Fibroblast of lung (primary cell): ENCODE results near the gene RRAS. TPM values are rescaled to one million over a fixed set of nuclear protein-coding genes. Genes with fewer than 3 reads are reported as not detected.

Experiments used
- DNase-seq, 2 donors: peaks; one replicate each; pipeline versions ENCODE4 v3.0.0 to v3.0.0-alpha.2; 2010; ENCODE audit warnings: low read depth in 2 of 2
- H2AFZ ChIP-seq: 2 replicates; pipeline ENCODE4 v1.5.1; 2012; ENCODE audit warnings: low read length, control low read depth, inconsistent platforms
- H3K27ac ChIP-seq: 2 replicates; pipeline ENCODE4 v1.5.1; 2011; ENCODE audit warnings: low read length, control low read depth; ENCODE audit not compliant: insufficient read depth
- H3K27me3 ChIP-seq: 2 replicates; pipeline ENCODE4 v1.5.1; 2011; ENCODE audit warnings: mild to moderate bottlenecking, low read length; ENCODE audit not compliant: control insufficient read depth, insufficient read depth
- H3K36me3 ChIP-seq: 2 replicates; pipeline ENCODE4 v1.5.1; 2011; ENCODE audit warnings: low read length; ENCODE audit not compliant: control insufficient read depth, insufficient read depth
- H3K4me1 ChIP-seq: 2 replicates; pipeline ENCODE4 v1.5.1; 2011; ENCODE audit warnings: low read length; ENCODE audit not compliant: control insufficient read depth, insufficient read depth; ENCODE audit errors: extremely low read depth
- H3K4me2 ChIP-seq: 2 replicates; pipeline ENCODE4 v1.5.1; 2011; ENCODE audit warnings: low read length, control low read depth; ENCODE audit not compliant: insufficient read depth; ENCODE audit errors: extremely low read depth
- H3K4me3 ChIP-seq, 4 experiments: fragments of 200-600 bp in 1 of 4; sonication (generic) in 1 of 4; replicated peaks in 1 of 4; 2 replicates each; pipeline ENCODE4 v1.5.1; 2011 to 2016; ENCODE audit warnings: low read length in 4 of 4, low read depth in 3 of 4, mild to moderate bottlenecking in 3 of 4, control low read depth in 2 of 4, inconsistent platforms in 1 of 4, mixed read lengths in 1 of 4; ENCODE audit not compliant: insufficient read depth in 1 of 4; ENCODE audit errors: control extremely low read depth in 1 of 4
- H3K79me2 ChIP-seq: 2 replicates; pipeline ENCODE4 v1.5.1; 2012; ENCODE audit warnings: mild to moderate bottlenecking, low read length, inconsistent platforms; ENCODE audit not compliant: control insufficient read depth, insufficient read depth
- H3K9ac ChIP-seq: 2 replicates; pipeline ENCODE4 v1.5.1; 2011; ENCODE audit warnings: mild to moderate bottlenecking, low read length, control low read depth; ENCODE audit not compliant: insufficient read depth
- H3K9me3 ChIP-seq: 2 replicates; pipeline ENCODE4 v1.5.1; 2012; ENCODE audit warnings: low read depth, low read length; ENCODE audit not compliant: control insufficient read depth, insufficient read depth
- H4K20me1 ChIP-seq: 2 replicates; pipeline ENCODE4 v1.5.1; 2011; ENCODE audit warnings: low read length; ENCODE audit not compliant: control insufficient read depth, insufficient read depth; ENCODE audit errors: extremely low read depth
- EZH2 ChIP-seq: IDR thresholded peaks from 2 replicates; pipeline ENCODE4 v1.5.1; 2012; ENCODE audit warnings: low read length, control low read depth, mild to moderate bottlenecking; ENCODE audit errors: missing control alignments
- polyA plus RNA-seq, 2 donors: library from polyadenylated mRNA; depleted of rRNA in 1 of 2; stranded (reverse) in 1 of 2; unstranded in 1 of 2; fragments of >200 nt; gene quantifications; 2 replicates each; pipeline ENCODE4 v1.2.1, GENCODE V29; 2011 to 2012; ENCODE audit warnings: missing spikeins in 1 of 2
- total RNA-seq: library from RNA; depleted of rRNA; stranded (reverse); fragments of >200 nt; gene quantifications from 2 replicates; pipeline ENCODE4 v1.2.1, GENCODE V29; 2014
- TF ChIP-seq, protein P1 (sequence below), 2 donors: IDR thresholded peaks in 1 of 2; conservative IDR thresholded peaks in 1 of 2; 1 replicate in 1 of 2; 2 replicates in 1 of 2; pipeline ENCODE4 v1.5.1; 2011 to 2012; ENCODE audit warnings: low read length in 2 of 2, control low read depth in 1 of 2, inconsistent platforms in 1 of 2, low read depth in 1 of 2, mild to moderate bottlenecking in 1 of 2

Gene RRAS
- total and polyA plus RNA-seq, 2 donors (not counting 1 experiment from before 2014, with no cell fraction given) = 60.1 to 129 TPM

DNA sequence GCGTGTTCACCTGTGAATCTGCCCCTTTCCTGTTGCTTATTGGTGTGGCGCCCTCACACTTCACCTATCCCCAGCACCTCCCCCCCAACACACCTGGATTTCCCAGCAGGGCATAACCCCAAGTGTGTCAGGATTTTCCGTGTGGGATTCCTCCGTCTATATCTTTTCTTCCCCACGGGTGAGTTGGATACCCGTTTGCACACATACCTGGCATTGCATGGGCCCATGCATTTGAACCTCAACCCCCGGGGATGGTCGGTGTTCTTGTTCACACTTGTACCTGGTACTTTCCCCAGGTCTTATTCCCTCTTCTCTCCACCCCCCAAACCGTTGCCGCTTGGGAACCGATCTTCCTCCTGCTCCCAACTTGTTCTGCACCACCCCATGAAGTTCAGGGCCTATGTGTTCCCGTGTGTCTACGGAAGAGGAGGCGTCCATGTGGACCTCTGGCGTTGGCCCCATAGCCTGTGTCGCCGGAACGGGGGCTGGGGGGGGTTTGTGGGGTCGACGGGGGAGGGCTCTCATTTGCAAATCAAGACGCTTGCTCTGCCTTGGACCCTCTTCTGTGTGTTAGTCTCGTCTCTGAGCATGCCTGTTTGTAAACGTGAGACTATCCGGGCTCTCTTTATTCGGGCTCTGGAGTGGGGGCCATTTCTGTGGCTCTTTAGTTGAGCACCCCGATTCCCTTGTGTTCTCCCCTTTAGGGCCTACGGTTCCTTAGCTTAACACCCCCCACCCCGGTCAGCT lies 47.3 kb downstream of the RRAS start:
- Histone ChIP-seq H3K79me2 (peaks cover 25% of the 10 kb centered on the region), H4K20me1 (no peaks in the 10 kb centered on the region), H3K27me3 (no peaks in the 10 kb centered on the region), H3K27ac (peak overlapping the region; percentile 54), H3K9ac (peak overlapping the region; percentile 50), H3K4me1 (peaks cover 6% of the 10 kb centered on the region), H3K4me2 (peak overlapping the region; percentile 96), H2AFZ (no peak overlapping the region), H3K36me3 (peaks cover 21% of the 10 kb centered on the region), H3K4me3 (peak overlapping the region; percentile 72 to 90 (median 84)), H3K9me3 (no peaks in the 10 kb centered on the region)
- TF ChIP-seq, protein P1, sequence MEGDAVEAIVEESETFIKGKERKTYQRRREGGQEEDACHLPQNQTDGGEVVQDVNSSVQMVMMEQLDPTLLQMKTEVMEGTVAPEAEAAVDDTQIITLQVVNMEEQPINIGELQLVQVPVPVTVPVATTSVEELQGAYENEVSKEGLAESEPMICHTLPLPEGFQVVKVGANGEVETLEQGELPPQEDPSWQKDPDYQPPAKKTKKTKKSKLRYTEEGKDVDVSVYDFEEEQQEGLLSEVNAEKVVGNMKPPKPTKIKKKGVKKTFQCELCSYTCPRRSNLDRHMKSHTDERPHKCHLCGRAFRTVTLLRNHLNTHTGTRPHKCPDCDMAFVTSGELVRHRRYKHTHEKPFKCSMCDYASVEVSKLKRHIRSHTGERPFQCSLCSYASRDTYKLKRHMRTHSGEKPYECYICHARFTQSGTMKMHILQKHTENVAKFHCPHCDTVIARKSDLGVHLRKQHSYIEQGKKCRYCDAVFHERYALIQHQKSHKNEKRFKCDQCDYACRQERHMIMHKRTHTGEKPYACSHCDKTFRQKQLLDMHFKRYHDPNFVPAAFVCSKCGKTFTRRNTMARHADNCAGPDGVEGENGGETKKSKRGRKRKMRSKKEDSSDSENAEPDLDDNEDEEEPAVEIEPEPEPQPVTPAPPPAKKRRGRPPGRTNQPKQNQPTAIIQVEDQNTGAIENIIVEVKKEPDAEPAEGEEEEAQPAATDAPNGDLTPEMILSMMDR (conservative IDR thresholded peaks at IDR 0.05 in 1 of 2, IDR thresholded peaks at IDR 0.05 in 1 of 2; ENCODE audit: low read depth in 1 of 2, low read length in 2 of 2) = no peak
- TF ChIP-seq EZH2 = no peak
- no peak for DNase-seq

DNA sequence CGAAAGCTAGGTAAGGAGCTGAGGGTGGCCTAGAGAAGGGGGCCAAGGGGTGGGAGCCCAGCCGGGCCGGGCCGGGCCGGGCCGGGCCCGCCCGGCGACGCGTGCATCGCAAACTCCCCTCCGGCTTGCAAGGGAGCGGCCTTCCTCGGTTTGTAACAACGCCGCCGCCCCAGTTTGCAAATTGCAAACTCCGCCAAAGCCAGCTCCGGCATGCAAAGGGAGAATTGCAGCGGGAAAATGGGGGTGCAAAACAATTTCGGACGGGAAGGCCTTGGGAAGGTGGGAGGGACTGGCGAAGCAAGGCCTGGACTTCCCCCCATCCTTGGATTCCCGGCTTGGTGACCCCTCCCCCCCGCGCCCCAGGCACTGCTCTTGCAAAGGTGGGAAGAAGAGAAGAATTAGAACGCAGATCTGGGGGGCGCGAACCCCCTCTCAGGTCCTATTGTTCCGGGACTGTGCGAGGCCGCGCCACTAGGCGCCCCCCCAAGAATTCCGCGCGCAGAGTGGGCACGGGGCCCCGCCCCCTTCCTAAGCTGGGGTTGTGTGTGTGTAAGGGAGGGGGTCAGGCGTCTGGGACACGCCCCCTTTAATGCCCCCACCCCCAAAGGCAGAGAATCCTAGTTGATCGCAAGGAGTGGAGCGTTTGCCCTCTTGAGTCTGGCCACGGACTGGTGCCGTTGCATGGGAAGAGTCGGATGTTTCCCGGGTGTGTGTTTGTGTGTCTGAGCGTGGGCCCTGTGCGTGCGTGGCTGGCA lies 48.0 kb downstream of the RRAS start:
- peak overlapping the region; percentile 50 for H3K9ac ChIP-seq
- H3K36me3 ChIP-seq = peaks cover 15% of the 10 kb centered on the region
- DNase-seq = peak; percentile 38 to 49
- no peaks in the 10 kb centered on the region for H3K27me3 ChIP-seq
- H3K4me1 ChIP-seq = peaks cover 6% of the 10 kb centered on the region
- H3K79me2 ChIP-seq = peaks cover 25% of the 10 kb centered on the region
- H4K20me1 ChIP-seq = no peaks in the 10 kb centered on the region
- H3K27ac ChIP-seq = peak overlapping the region; percentile 54
- no peaks in the 10 kb centered on the region for H3K9me3 ChIP-seq
- no peak for TF ChIP-seq EZH2
- no peak overlapping the region for H2AFZ ChIP-seq
- H3K4me2 ChIP-seq = peak overlapping the region; percentile 96
- peak overlapping the region; percentile 72 to 90 (median 84) for H3K4me3 ChIP-seq

DNA sequence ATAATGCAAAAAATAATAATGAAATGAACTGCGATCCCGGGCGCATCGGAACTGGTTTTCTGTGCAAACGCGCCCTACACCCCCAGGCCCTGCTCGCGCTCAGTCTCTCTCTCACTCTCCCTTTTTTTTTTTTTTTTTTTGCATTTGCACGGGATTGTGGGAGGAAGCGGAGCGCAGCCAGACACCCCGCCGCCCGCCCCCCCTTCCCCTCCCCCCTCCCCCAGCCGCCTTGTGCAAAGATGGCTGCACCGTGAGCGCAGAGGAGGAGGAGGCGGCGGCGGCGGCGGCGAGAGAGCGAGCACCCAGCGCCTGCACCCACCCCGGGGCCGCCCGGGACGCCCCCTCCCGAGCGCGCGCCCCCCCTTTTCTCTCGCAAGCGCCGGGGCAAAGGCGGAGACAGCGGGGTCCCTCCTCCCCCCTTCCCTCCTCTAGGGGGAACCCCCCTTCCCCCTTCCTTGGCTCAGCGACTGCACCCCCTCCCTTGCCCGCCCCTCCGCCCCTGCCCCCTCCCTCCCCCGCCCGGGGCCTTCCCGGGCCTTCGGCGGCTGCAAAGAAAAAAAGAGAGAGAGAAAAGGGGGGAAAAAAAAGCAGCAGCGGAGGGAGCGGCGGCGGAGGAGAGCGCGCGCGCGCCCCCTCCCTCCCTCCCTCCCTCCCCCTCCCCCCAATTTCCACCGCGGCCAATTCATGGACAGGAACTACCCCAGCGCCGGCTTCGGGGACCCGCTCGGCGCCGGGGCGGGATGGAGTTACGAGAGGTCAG lies 48.8 kb downstream of the RRAS start, which contains the start of gene PRR12:
TSS of gene PRR12 (plus strand) at position 212 of the 760 bp plus-strand sequence. CDS start at position 685, 473 bp downstream.
- H3K36me3 ChIP-seq = peaks cover 11% of the 10 kb centered on the region
- H3K4me2 ChIP-seq = peak within 1 kb of the TSS; percentile 100
- H3K27ac ChIP-seq = peak within 1 kb of the TSS; percentile 70
- peaks cover 25% of the 10 kb centered on the region for H3K79me2 ChIP-seq
- peak within 1 kb of the TSS; percentile 63 for H2AFZ ChIP-seq
- TF ChIP-seq EZH2 = no peak
- TF ChIP-seq, protein P1 (conservative IDR thresholded peaks at IDR 0.05 in 1 of 2, IDR thresholded peaks at IDR 0.05 in 1 of 2; ENCODE audit: low read depth in 1 of 2, low read length in 2 of 2) = no peak
- no peaks in the 10 kb centered on the region for H3K9me3 ChIP-seq
- H3K9ac ChIP-seq = peak within 1 kb of the TSS; percentile 60
- peak within 1 kb of the TSS; percentile 72 to 90 (median 86) for H3K4me3 ChIP-seq
- peaks cover 6% of the 10 kb centered on the region for H3K4me1 ChIP-seq
- H4K20me1 ChIP-seq = no peaks in the 10 kb centered on the region
- peak; percentile 63 to 72 for DNase-seq
- no peaks in the 10 kb centered on the region for H3K27me3 ChIP-seq
